Activated CD8-positive, alpha-beta memory T cell treated with anti-CD3 and anti-CD28 coated beads, Interleukin-2, amount 50 U/mL, for 48 hours (primary cell): ENCODE measurements around the gene ARMC2.
"Not testable (repeated sequence)": the region's sequence is repeated elsewhere in the genome, so short reads cannot be mapped to it uniquely, and the experiment has no call there.

Experiments used
- DNase-seq: peaks from one replicate; pipeline ENCODE4 v3.0.0-alpha.2; 2020

The ARMC2 gene

DNA sequence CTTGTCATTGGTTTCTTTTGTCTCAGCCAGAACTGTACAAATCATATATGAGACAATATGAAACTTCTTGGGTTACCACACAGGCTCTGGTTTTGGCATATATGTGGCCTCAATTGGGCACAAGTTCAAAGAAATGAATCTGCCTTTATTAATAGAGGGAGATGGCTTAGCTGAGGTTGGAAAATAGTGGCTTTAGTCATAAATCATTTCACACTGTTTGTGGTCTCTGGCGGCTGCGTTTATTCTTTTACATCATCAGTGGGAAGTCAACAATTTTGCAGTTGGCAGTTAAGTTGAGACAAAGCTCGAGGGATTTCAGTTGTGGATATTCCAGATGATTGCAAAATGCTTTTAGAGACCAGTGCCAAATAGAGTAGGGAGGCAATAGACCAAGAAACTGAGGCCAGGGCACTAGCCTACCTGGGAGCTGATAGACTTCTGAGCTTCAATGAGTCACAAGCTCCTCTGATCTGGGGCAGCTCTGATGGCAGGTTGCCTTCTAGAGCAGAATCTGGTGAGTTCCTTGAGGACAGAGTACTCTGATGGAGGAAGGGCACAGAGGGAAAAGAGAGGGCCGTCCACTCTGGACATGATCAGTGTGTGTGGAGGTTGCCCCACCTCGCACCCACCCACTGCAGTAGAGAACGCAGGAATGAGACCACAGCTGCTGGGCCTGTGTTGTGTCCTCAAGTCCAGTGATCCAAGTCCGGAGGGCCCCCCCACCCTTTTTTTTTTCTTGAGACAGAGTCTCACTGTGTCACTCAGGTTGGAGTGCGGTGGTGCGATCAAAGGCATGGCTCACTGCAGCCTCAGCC is 73.5 kb downstream of the ARMC2 start:
- DNase-seq = no peak

DNA sequence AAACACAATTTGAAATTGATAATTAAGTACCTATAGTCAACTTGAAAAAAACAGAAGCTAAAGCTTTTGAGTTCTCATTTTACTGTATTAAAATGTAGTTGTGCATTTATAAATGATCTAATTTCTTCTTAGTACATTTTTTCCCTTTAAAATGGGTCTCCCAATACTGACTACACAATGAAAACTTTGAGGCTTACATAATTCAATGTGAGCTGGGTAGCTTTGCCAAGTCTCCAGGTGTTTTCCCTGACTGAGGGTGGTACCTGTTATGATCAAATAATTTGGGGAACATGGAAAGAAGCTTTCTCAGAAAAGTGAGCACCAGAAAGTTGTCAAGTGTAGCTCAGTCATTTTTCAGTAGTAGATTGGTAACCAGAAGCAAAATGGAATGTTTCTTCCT is 74.3 kb downstream of the ARMC2 start:
- DNase-seq = no peak

DNA sequence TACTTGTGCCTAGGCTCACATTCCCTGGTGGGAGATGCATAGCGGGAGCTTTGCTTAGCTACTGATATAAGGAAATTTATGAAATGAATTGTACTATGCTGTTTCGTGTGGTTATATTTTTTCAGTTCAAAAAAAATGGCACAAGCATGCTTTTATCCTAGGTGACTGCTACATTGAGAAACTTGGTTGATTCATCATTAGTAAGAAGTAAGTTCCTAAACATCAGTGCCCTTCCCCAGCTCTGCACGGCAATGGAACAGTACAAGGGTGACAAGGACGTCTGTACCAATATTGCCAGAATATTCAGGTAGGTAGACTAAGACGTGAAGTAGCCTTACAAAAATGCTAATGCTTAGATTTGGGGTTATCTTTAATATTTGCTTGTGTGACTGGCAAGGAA is 79.7 kb downstream of the ARMC2 start:
- DNase-seq = no peak

DNA sequence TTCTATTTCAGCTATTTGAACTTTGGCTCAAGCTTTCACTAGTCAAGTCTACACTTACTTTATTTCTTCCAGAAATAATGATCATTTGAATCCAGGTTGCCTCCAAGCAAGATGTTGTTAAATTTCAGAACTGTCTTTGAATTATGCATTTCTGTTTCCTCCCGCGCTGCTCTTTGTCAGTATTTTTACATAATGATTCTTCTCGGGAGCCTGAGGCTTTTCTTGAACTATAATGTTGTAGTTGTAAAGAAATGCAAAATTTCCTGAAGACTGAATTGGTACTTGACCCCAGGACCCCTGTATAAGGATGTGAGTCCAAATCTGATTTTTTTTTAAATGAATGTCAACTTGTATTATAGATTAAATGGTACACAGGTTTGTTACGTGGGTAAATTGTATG is 80.4 kb downstream of the ARMC2 start:
- DNase-seq = no peak

DNA sequence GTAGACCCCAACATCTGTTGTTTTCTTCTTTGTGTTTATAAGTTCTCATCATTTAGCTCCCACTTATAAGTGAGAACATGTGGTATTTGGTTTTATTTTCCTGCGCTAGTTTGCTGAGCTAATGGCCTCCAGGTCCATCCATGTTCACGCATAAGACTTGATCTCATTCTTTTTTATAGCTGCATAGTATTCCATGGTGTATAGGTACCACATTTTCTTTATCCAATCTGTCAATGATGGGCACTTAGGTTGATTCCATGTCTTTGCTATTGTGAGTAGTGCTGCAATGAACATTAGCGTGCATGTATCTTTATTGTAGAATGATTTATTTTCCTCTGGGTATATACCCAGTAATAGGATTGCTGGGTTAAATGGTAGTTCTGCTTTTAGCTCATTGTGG is 82.9 kb downstream of the ARMC2 start:
- not testable (repeated sequence) for DNase-seq

DNA sequence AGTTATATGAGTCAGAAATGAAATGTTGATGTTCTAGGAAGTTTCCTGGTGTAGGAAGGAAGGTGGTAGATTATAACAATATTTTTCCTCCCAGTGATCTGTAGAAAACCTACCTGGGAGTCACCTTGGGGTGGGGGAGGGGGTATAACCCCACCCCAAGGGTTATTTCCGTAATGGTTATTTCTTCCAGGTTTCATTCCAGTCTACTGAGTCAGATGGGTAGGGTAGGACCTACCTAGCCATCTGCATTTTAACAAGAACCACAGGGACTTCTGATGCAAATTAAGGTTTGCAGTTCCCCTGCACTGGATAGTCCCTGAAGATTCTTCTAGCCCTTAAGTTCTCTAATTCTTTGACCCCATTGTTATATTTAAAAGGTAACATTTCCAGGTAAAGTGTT is 88.9 kb downstream of the ARMC2 start:
- DNase-seq = no peak

DNA sequence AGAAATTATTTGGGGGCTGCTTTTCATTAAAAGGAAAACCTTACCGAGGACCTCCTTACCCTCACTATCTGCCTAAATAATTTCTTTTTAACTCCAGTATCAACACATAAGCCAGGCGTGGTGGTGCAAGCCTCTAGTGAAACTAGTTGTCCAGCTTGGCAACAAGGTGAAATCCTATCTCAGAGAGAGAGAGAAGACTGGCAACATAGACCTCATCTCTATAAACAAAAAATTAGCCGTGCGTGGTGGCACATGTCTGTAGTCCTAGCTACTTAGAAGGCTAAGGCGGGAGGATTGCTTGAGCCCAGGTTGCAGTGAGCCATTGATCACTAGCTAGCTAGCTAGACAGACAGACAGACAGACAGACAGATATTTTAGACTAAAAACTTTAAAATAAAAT is 92.5 kb downstream of the ARMC2 start:
- DNase-seq = no peak

DNA sequence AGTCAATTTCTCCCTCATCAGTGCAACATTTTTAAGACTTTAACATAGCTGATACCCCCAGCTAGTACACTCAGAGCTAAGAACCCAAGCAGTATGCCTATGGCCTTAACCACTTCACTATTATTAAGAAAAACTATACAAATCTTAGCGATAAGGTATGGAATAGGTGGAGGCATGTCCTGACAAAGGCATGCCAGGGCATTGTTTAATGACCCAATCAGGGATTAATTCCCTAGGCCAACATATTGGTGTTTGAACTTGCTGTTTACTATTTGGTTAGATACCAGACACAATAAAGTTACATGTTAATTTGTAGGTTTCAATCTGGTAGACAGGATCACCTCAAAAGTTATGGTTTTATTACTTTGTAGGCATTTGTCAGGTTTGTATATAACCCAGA is 93.1 kb downstream of the ARMC2 start:
- DNase-seq = no peak

DNA sequence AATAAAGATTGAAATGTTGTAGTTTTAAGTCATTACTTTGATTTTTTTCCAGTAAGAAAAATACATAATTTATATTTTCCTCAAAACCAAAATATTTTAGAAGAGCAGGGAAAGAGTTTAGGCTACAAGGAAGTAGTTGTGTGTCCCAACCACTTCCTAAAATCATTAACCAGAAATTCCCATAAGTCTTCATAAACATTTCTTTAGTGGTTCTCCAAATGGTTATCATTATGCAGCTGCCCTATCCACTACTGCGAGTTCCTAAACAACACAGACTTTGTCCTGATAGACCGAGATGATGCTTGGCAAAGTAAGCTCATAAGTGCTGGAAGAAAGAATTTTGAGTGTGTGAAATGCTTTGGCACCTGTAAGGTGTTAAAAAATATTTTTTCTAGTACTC is 93.6 kb downstream of the ARMC2 start:
- no peak for DNase-seq

DNA sequence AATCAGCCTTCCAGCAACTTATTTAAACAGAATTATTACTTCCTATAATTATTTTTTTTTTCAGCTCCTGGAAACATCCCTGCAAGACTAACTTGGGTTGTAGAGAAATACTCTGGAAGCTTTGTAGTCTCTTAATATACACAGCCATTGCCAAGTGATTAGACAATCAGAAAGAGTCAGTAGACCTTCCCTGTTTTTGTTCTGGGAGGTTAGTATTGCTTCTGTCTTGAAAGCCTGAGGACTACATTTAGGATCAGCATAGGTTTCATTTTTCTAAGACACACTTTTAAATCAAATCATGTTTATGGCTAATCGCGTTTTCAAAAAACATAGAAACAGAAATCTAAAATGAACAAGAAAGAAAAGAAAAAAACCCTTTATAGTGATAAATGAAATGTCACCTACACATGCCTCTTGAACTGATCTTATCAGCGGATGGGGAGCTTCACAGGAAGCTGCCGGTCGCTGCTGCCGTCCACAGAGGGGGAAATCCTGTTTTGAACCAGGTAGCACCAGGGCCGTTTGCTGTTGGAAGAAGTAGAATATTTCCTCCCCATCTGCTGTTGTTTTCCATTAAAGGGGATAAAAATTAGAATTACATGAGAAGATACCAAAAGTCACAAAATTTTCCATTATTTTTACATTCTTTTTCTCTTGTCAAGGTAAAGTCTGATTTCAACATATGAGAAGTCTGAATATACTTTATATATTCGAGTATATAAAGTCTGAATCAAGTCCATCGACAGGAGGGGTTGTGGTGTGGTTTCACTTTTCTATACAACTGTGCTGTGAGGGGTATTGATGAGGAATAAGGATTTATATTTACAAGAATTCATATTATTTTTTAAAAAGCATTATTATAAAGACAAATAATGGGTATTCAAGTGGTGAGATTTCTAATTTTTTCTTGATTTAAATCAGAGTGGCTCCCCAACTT is 94.6 kb downstream of the ARMC2 start:
- DNase-seq = peak; percentile 67

DNA sequence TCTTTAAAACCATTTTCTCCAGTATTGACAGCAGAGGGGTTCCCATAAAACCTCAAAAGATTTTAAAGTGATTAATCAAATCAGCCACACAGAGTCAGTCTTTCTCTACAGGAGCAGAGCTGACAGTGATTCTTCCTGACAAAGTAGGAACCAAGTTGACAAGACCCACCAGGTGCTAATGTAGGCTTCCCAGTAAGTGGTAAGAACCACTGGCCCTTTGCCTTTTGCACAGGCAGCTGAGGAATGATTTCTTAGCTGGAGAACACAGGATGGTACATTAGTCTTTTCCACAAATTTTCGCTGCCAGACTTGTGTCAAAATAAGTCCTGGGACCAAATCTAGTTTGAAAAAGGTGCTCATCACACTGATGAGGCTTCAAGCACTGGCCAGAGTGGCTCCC is 95.8 kb downstream of the ARMC2 start:
- no peak for DNase-seq

DNA sequence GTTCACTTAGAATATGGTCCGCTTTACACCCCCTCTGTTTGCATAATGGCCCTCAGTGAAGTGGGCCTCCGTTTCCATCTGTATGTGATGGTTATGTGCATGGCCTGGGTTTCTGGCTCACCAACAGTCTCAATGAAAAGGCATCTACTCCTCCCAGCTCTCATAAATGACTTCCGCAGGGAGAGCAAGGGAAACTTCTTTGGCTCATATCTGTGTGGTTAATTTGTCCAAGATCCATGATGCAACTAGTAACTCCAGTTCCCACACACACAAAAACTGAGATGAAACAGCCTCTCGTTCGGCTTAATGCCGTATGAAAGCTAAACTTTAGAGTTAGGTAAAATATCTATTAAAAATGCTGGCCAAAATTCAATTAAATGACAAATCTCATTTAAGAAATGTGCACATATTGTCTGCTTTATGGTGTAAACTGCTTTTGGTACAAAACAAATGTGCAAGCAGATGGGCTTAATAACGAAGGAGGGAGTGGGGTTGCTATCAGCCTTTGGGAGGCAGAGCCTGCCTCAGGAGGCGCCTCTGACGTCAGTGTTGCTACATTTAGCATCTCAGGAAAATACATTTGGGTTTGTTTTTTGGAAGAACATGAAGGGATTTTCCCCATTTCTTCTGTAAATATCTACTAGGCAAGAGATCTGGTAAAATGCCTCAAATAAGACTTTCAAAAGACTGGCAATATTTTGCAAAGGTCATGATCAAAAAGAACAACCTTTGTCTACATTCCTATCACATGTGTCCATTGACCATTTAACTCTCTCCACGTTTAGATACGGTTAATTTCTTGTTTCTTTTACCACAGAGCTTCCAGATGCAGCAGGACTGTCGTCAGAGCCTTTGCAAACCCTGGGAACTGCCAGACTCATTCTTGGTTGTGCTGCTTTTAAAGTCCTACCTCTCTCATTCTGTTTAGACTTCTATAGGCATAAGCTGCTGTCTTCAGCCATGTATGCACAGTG is 96.8 kb downstream of the ARMC2 start:
- no peak for DNase-seq

DNA sequence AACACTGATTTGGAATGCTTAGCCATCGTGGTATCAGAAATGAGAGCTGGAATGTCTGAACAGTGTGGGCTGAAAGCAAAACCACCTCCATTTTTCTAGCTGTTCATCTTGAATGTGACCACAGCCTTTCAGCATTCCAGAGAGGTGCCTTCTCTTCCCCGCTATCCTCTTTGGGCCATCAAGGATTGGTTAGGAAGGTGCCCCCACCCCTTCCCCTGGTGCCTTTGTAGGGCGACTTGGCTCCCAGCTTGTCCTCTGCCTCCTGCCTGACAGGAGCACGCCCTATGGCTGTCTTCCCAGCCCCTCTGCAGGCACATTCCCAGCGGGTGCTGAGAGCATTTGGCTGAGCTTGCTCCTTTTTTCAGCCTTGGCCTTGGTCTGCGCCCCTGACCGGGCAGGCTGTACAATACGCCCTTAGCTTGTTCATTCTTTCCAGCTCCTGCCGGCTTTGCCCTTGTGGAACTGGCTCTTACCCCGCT is 97.5 kb downstream of the ARMC2 start:
- DNase-seq = no peak

DNA sequence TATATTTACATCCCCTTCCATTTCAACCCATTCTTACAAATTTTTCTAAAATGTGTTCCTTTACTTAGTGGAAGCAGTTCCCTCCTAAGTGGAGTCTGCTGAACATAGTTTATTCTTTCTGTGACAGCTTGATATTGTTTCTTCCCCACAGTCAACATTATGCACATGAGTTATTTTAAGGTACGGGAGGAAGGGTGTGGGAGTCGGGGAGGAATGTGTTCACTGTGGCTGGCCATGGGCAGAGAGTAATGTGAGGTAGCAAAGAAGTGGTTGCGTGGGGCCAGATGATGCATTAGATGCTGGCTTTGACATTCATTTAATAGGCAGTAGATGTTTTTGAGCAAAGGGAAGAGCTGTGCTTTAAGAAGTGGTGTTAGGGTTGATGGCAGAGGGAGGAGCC is 98.5 kb downstream of the ARMC2 start:
- DNase-seq = no peak

DNA sequence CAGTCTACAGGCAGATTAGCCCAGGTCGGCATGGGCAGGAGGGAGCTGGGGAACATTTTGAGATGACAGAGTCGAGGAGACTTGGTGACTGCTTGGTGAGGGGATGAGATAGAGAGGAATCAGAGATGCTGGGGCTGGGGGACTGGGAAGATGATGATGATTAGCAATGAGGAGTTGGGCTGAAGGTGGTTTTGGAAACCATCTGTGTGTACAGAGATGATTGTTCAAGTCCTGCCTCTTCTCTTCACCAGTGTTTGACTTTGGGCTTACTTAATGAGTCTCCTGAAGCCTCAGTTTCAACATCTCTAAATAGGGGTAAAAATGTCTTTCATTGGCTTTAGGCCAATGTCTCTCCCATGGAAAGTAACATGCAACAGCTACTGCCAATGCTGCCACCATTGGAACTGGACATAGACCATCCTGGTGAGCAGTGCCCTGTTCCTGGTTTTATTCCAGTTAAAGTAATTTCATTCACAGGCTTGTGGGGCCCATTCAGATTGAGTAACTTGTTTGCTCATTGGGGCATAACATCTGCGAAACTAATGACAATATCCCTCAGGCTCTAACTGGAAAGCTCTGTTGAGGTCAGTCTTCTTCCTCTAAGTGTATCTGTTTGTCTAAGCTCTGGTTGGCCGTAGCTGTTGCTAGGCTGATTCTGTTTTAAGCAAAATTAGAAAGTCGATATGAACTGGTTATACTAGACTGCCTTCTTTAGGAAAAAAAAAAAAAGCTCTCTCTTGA is 99.1 kb downstream of the ARMC2 start:
- no peak for DNase-seq

DNA sequence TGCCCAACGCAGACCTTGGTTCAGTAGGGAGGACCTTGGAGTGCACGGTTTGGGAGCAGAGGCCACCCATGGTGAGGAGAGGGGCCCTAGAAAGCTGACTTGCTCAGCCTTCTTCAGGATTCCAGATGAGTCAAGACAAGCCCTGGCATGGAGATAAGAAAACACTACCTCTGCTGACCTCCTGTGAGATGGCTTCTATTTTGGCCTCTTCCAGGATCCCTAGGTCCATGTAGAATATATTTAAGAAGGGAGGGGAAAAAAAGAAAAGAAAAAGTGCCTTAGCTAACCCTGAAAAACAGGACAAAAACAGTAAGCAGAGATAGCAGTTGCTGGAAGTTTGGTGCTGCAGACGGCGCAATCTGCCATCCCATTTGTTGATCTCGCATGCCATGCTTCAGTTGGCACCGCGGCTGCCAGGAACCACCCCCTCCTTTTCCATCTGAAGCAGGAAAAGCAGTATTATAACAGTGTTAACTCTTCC is 100.0 kb downstream of the ARMC2 start:
- no peak for DNase-seq

DNA sequence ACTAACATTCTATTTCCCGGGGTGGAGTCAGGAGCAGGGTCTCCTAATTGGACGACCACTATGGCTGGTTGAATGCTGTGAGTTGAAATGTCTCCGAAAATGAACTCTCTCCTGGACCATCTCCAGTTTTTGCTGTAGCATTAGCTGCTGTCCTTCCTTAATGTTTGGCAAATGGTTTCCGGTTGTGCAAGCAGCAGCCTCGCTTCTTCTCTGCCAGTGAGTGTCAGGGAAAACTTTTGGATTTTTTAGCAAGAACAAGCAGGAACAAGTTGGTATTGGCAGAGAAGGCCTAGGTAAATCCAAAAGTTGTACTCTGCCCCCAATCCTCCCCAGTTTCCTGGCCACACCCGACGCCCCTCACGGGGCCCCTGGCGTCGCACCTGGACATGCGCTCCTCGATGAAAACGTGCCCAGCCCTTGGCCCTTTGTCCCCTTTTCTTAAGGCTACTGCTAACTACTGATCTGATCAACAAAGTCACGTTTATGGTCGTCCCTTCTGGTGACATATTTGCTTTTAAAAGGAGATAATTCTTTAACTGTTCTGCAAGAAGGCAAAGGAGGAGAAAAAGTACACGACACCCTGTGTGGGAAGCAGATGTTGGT is 103.2 kb downstream of the ARMC2 start:
- no peak for DNase-seq

DNA sequence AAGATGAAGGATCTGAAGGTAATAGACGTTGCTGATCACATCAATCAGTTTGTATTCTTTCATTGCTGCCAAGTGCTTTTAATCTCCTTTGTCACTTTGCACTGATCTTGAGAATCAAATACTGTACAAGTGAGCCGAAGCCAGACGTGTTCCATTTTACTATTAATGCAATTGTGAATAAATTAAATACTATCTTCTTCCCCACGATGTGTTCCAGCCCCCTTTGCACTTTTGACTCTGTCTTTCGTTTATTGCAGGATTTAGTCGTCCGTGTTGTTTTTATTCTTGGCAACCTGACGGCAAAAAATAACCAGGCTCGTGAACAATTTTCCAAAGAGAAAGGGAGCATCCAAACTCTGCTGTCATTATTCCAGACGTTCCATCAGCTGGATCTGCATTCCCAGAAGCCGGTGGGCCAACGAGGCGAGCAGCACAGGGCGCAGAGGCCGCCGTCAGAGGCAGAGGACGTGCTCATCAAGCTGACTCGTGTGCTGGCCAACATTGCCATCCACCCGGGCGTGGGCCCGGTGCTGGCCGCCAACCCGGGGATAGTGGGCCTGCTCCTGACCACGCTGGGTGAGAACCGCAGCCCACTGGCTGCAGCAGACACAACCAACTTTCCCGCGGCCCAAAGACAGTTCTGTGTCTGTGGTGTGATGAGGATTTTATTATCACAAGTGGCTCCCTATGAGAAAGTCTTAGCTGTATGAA is 104.7 kb downstream of the ARMC2 start:
- no peak for DNase-seq

DNA sequence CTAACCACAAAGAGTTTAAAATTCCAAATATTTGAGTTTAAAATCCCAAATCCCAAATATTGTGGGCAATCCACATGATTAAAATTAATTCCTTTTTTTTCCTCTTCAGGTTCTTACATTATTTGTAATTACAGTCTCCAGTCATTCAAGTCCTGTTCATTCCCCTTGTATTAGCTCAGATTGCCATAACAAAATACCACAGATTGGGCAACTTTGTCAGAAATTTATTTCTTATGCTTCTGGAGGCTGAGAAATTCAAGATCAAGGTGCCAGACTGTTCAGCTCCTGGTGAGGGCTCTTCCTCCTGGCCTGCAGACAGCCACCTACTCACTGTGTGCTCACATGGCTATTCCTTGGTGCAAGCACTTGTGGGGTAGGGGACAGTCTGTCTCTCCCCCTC is 105.5 kb downstream of the ARMC2 start:
- no peak for DNase-seq

DNA sequence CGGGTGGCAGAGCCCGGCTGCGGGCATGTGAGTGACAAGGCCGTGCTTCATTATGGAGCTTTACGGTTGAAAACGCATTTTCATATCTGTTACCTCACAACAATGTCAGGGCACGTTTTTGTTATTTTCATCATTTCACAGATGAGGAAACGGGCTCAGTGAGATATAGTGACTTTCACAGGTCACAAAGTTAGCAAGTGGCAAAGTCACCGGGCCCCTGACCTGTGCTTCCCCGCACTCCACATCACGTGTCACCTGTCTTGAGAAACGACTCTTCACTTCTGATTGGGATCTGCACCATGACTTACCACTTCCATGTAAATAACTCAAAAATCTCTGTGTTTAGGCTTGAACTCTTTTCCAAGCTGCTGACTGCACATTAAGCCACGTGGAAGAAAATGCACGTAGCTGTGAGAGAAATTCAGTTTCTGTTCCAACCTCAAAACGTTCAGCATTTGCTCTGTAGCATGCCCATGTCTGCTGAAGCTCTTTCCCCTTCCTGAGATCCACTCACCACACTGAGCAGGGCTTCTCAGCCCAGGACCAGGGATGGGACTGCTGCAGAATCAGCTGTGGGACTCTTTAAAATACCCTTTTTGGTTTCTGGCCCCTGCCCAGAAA is 107.2 kb downstream of the ARMC2 start:
- no peak for DNase-seq
